NCI-H345 treated with DMSO at 0.1 percent for 48 hours (cell line): Measurements from ENCODE around the gene FRMD5.

Experiments used
- DNase-seq: peaks from one replicate; lab custom pipeline; 2025; ENCODE audit not compliant: unreplicated experiment; lab: John Stamatoyannopoulos, UW

The FRMD5 gene

GRCh38 chr15:43981576-43981975 is 213.5 kb downstream of the FRMD5 start:
- DNase-seq = no peak

GRCh38 chr15:43977072-43977884 is 217.8 kb downstream of the FRMD5 start:
- no peak for DNase-seq

- DNase-seq = peak; percentile 19
Measured at GRCh38 chr15:43975770-43976169, 219.3 kb downstream of the FRMD5 start.

GRCh38 chr15:43975326-43975725 is 219.7 kb downstream of the FRMD5 start:
- DNase-seq = peak; percentile 39

GRCh38 chr15:43974852-43975251 is 220.2 kb downstream of the FRMD5 start:
- peak; percentile 39 for DNase-seq

- DNase-seq = no peak
Measured at GRCh38 chr15:43969802-43970375, 225.2 kb downstream of the FRMD5 start.

GRCh38 chr15:43968551-43968950 is 226.5 kb downstream of the FRMD5 start:
- no peak for DNase-seq

GRCh38 chr15:43966646-43967045 is 228.4 kb downstream of the FRMD5 start:
- DNase-seq = no peak

GRCh38 chr15:43958861-43959330 is 236.2 kb downstream of the FRMD5 start:
- DNase-seq = no peak

GRCh38 chr15:43957724-43958123 is 237.3 kb downstream of the FRMD5 start:
- DNase-seq = no peak

GRCh38 chr15:43955140-43955539 is 239.9 kb downstream of the FRMD5 start:
- DNase-seq = no peak

- DNase-seq = no peak
Measured at GRCh38 chr15:43954181-43954621, 240.9 kb downstream of the FRMD5 start.

GRCh38 chr15:43953402-43953801 is 241.7 kb downstream of the FRMD5 start:
- DNase-seq = no peak

- DNase-seq = no peak
Measured at GRCh38 chr15:43950531-43950930, 244.5 kb downstream of the FRMD5 start.

GRCh38 chr15:43948691-43949325 is 246.3 kb downstream of the FRMD5 start:
- no peak for DNase-seq

GRCh38 chr15:43943511-43943910 is 251.6 kb downstream of the FRMD5 start:
- no peak for DNase-seq

- DNase-seq = no peak
Measured at GRCh38 chr15:43942194-43942593, 252.9 kb downstream of the FRMD5 start.

GRCh38 chr15:43941555-43941954 is 253.5 kb downstream of the FRMD5 start:
- no peak for DNase-seq

- DNase-seq = no peak
Measured at GRCh38 chr15:43941071-43941470, 254.0 kb downstream of the FRMD5 start.

GRCh38 chr15:43939070-43939469 is 256.0 kb downstream of the FRMD5 start:
- DNase-seq = no peak

GRCh38 chr15:43934480-43934879 is 260.6 kb downstream of the FRMD5 start:
- DNase-seq = no peak

GRCh38 chr15:43932907-43933306 is 262.2 kb downstream of the FRMD5 start:
- no peak for DNase-seq
